SK-N-SH (cell line): ENCODE measurements around the gene RADIL. TPM values are rescaled to one million over a fixed set of nuclear protein-coding genes. Genes with fewer than 3 reads are reported as not detected.

Source experiments
- CTCF ChIA-PET: fragments of 300-600, 350-600 bp; formaldehyde crosslinking; extraction: SDS; loops from one replicate; lab custom pipeline; 2021; lab: Yijun Ruan, JAX
- POLR2A ChIA-PET: fragments of 350-600 bp; sonication (Branson Sonifier 250); formaldehyde crosslinking; extraction: SDS; loops from one replicate; lab custom pipeline; 2020; ENCODE audit warnings: antibody characterized with exemption, inconsistent platforms; lab: Yijun Ruan, JAX
- DNase-seq: peaks from one replicate; pipeline ENCODE4 v3.0.0; 2012
- H2AFZ ChIP-seq: fragments of 200-600 bp; sonication (generic); 2 replicates; pipeline ENCODE4 v1.8.1; 2016; ENCODE audit warnings: antibody characterized with exemption, mild to moderate bottlenecking, low read depth
- H3F3A ChIP-seq: fragments of 200-600 bp; sonication (generic); replicated peaks from 2 replicates; pipeline ENCODE3; 2016; ENCODE audit warnings: antibody characterized with exemption, mild to moderate bottlenecking; ENCODE audit not compliant: insufficient read depth
- H3K27ac ChIP-seq, 2 experiments: fragments of 200-500 bp in 1 of 2; fragments of 200-600 bp in 1 of 2; sonication (Bioruptor generic) in 1 of 2; sonication (generic), shearing (Covaris generic) in 1 of 2; 2 replicates each; pipeline versions ENCODE4 v1.5.1 to v1.6.1; 2014 to 2016; ENCODE audit warnings: low read depth in 2 of 2, inconsistent platforms in 1 of 2, low read length in 1 of 2, mild to moderate bottlenecking in 1 of 2, mixed read lengths in 1 of 2
- H3K27me3 ChIP-seq: fragments of 200-600 bp; sonication (generic), shearing (Covaris generic); 2 replicates; pipeline ENCODE4 v1.6.1; 2016; ENCODE audit warnings: mixed run types; ENCODE audit not compliant: insufficient read depth
- H3K36me3 ChIP-seq, 2 experiments: fragments of 200-500 bp in 1 of 2; fragments of 200-600 bp in 1 of 2; sonication (Bioruptor generic) in 1 of 2; sonication (generic) in 1 of 2; replicated peaks in 1 of 2; 2 replicates each; pipeline versions ENCODE3 to v1.5.1; 2014 to 2016; ENCODE audit warnings: low read length in 1 of 2, mild to moderate bottlenecking in 1 of 2; ENCODE audit not compliant: insufficient read depth in 2 of 2, control insufficient read depth in 1 of 2
- H3K4me1 ChIP-seq, 2 experiments: fragments of 200-500 bp in 1 of 2; fragments of 200-600 bp in 1 of 2; sonication (Bioruptor generic) in 1 of 2; sonication (generic), shearing (Covaris generic) in 1 of 2; 2 replicates each; pipeline versions ENCODE4 v1.5.1 to v1.6.1; 2014 to 2016; ENCODE audit warnings: low read depth in 1 of 2, low read length in 1 of 2, mixed run types in 1 of 2; ENCODE audit not compliant: insufficient read depth in 2 of 2, control insufficient read depth in 1 of 2
- H3K4me2 ChIP-seq: fragments of 200-600 bp; sonication (generic), shearing (Covaris generic); 2 replicates; pipeline ENCODE4 v1.6.1; 2017; ENCODE audit warnings: mixed run types
- H3K4me3 ChIP-seq, 2 experiments: fragments of 200-500 bp in 1 of 2; fragments of 200-600 bp in 1 of 2; sonication (Bioruptor generic) in 1 of 2; sonication (generic), shearing (Covaris generic) in 1 of 2; 2 replicates each; pipeline versions ENCODE4 v1.5.1 to v1.8.1; 2014 to 2016; ENCODE audit warnings: low read depth in 2 of 2, inconsistent platforms in 1 of 2, low read length in 1 of 2, mild to moderate bottlenecking in 1 of 2, mixed read lengths in 1 of 2, moderate library complexity in 1 of 2
- H3K79me2 ChIP-seq: fragments of 200-600 bp; sonication (generic); 2 replicates; pipeline ENCODE4 v1.8.1; 2017; ENCODE audit warnings: mild to moderate bottlenecking; ENCODE audit not compliant: insufficient read depth
- H3K9ac ChIP-seq: fragments of 200-600 bp; sonication (generic); 2 replicates; pipeline ENCODE4 v1.6.1; 2017; ENCODE audit warnings: mixed run types
- H3K9me2 ChIP-seq: fragments of 200-600 bp; sonication (generic); 2 replicates; pipeline ENCODE4 v1.6.1; 2017; ENCODE audit warnings: mixed run types
- H3K9me3 ChIP-seq: fragments of 200-600 bp; sonication (generic); 2 replicates; pipeline ENCODE4 v1.6.1; 2017; ENCODE audit warnings: mixed run types, mild to moderate bottlenecking, moderate library complexity
- H4K20me1 ChIP-seq: fragments of 200-600 bp; sonication (generic); 2 replicates; pipeline ENCODE4 v1.6.1; 2017; ENCODE audit warnings: mild to moderate bottlenecking, mixed run types; ENCODE audit not compliant: insufficient read depth
- CHD2 ChIP-seq: fragments of 150-350 bp; IDR thresholded peaks from 2 replicates; pipeline ENCODE4 v1.6.1; 2018; ENCODE audit warnings: low read length; ENCODE audit not compliant: partially characterized antibody
- CTCF ChIP-seq: fragments of 200-600 bp; sonication (generic); IDR thresholded peaks from 2 replicates; pipeline ENCODE4 v1.6.1; 2017; ENCODE audit warnings: antibody characterized with exemption, mild to moderate bottlenecking, moderate library complexity
- ELF1 ChIP-seq: IDR thresholded peaks from 2 replicates; pipeline ENCODE4 v1.4.0; 2012
- EZH2phosphoT487 ChIP-seq: fragments of 200-600 bp; sonication (generic); IDR thresholded peaks from 2 replicates; pipeline ENCODE4 v1.6.1; 2017; ENCODE audit warnings: low read depth, mixed run types, mild to moderate bottlenecking, antibody characterized with exemption, moderate library complexity, borderline replicate concordance
- FOXJ3 ChIP-seq: sonication (generic); formaldehyde crosslinking; IDR thresholded peaks from 2 replicates; pipeline ENCODE4 v1.5.1; 2020; ENCODE audit warnings: mild to moderate bottlenecking, missing genetic modification reagents
- GABPA ChIP-seq: IDR thresholded peaks from 2 replicates; pipeline ENCODE4 v1.4.0; 2012; ENCODE audit warnings: low read depth, mild to moderate bottlenecking
- GATA2 ChIP-seq: sonication (generic); formaldehyde crosslinking; IDR thresholded peaks from 2 replicates; pipeline ENCODE4 v1.5.0; 2020; ENCODE audit warnings: mild to moderate bottlenecking, missing genetic modification reagents
- MEF2A ChIP-seq: IDR thresholded peaks from 2 replicates; pipeline ENCODE4 v1.4.0; 2012; ENCODE audit warnings: low read depth, borderline replicate concordance
- NFIC ChIP-seq: IDR thresholded peaks from 2 replicates; pipeline ENCODE4 v1.4.0; 2012; ENCODE audit warnings: borderline replicate concordance
- NRF1 ChIP-seq: IDR thresholded peaks from 2 replicates; pipeline ENCODE4 v1.6.1; 2012; ENCODE audit warnings: low read depth, mild to moderate bottlenecking, low read length
- PBX3 ChIP-seq: IDR thresholded peaks from 2 replicates; pipeline ENCODE4; 2012
- POLR2AphosphoS5 ChIP-seq: IDR thresholded peaks from 2 replicates; pipeline ENCODE4 v1.6.1; 2012; ENCODE audit warnings: low read depth, low read length
- RAD21 ChIP-seq: IDR thresholded peaks from 2 replicates; pipeline ENCODE4 v1.6.1; 2012; ENCODE audit warnings: mild to moderate bottlenecking, low read length
- SMC3 ChIP-seq: IDR thresholded peaks from 2 replicates; pipeline ENCODE4 v1.6.1; 2012; ENCODE audit warnings: low read depth, low read length, improper control_type of control experiment
- TAF1 ChIP-seq: IDR thresholded peaks from 2 replicates; pipeline ENCODE4 v1.6.1; 2012; ENCODE audit warnings: low read depth, mild to moderate bottlenecking, low read length, moderate library complexity, borderline replicate concordance
- TEAD4 ChIP-seq: IDR thresholded peaks from 2 replicates; pipeline ENCODE4 v1.4.0; 2012; ENCODE audit warnings: mild to moderate bottlenecking, borderline replicate concordance; ENCODE audit not compliant: insufficient read depth
- USF1 ChIP-seq: IDR thresholded peaks from 2 replicates; pipeline ENCODE4 v1.4.0; 2012; ENCODE audit warnings: low read depth, borderline replicate concordance
- USF2 ChIP-seq: fragments of 150-350 bp; IDR thresholded peaks from 2 replicates; pipeline ENCODE4 v1.6.1; 2017; ENCODE audit warnings: antibody characterized with exemption, low read length, low read depth, borderline replicate concordance
- WGBS: methylation state at CpG from one replicate; pipeline ENCODE4 v1.1.6; 2017; ENCODE audit warnings: low lambda C conversion rate; 5-methylcytosine and 5-hydroxymethylcytosine counted together
- polyA plus RNA-seq, 3 experiments: library from polyadenylated mRNA; depleted of rRNA; stranded (reverse); fragments of >200 nt; gene quantifications; 2 replicates each; pipeline ENCODE4 v1.2.3, GENCODE V29; 2012

Gene RADIL
- polyA plus RNA-seq, 1 of the 3 experiments (the other 2 are of a cell fraction): 4.3 TPM

GRCh38 chr7:4754433-4755010 is 129.0 kb downstream of the RADIL start:
- no peaks in the 10 kb centered on the region; a peak in 1 of 4 replicates for H3K4me1 ChIP-seq
- DNase-seq: no peak
- peaks cover 31 to 35% of the 10 kb centered on the region in 2 experiments for H3K36me3 ChIP-seq
- peaks cover 30% of the 10 kb centered on the region; the same call in 1 of the 2 replicates for H3K79me2 ChIP-seq
- H3K4me2 ChIP-seq: no peak overlapping the region
- H3K4me3 ChIP-seq: no peak overlapping the region
- no peaks in the 10 kb centered on the region for H3K9me3 ChIP-seq
- POLR2A ChIA-PET: no interaction called here
- H3K9ac ChIP-seq: no peak overlapping the region
- H3F3A ChIP-seq: no peaks in the 10 kb centered on the region
- CTCF ChIA-PET: interaction anchor here (0.5 to 3.1 kb wide), 26 partner anchors 10 to 338 kb away, joined by 3 to 19 read pairs (median 4); partner anchors contain the start of gene AP5Z1
- no peak overlapping the region for H3K27ac ChIP-seq
- H3K27me3 ChIP-seq: no peaks in the 10 kb centered on the region
- no peaks in the 10 kb centered on the region for H3K9me2 ChIP-seq
- WGBS: 97% methylated on average over 29 of the region's 36 CpGs
- TF ChIP-seq POLR2AphosphoS5 (no peak), MEF2A (no peak), USF2 (no peak), CHD2 (no peak), TAF1 (no peak), SMC3 (no peak), NFIC (no peak), GABPA (no peak), ELF1 (no peak), EZH2phosphoT487 (no peak), PBX3 (no peak), NRF1 (no peak), USF1 (no peak)
- H4K20me1 ChIP-seq: peaks cover 19% of the 10 kb centered on the region
- H2AFZ ChIP-seq: no peak overlapping the region

- H3K27ac ChIP-seq: no peak overlapping the region
- H3K79me2 ChIP-seq: peaks cover 37% of the 10 kb centered on the region; the same call in 1 of the 2 replicates
- no peaks in the 10 kb centered on the region for H3K9me3 ChIP-seq
- H2AFZ ChIP-seq: no peak overlapping the region
- H3K9me2 ChIP-seq: no peaks in the 10 kb centered on the region
- ChIA-PET CTCF (interaction anchor here (0.5 to 3.1 kb wide), 27 partner anchors 8 to 242 kb away, joined by 3 to 19 read pairs (median 4); partner anchors contain the start of gene AP5Z1), POLR2A (no interaction called here)
- H3K4me1 ChIP-seq: no peaks in the 10 kb centered on the region; a peak in 1 of 4 replicates
- peak; percentile 95 for DNase-seq
- no peak overlapping the region for H3K9ac ChIP-seq
- H3K36me3 ChIP-seq: peaks cover 33 to 36% of the 10 kb centered on the region in 2 experiments
- peak overlapping the region in 1 of 2 experiments; percentile 42; a peak in 1 of 4 replicates for H3K4me3 ChIP-seq
- no peaks in the 10 kb centered on the region for H3K27me3 ChIP-seq
- WGBS: 72% methylated on average over 30 of the region's 31 CpGs
- H3F3A ChIP-seq: no peaks in the 10 kb centered on the region
- H4K20me1 ChIP-seq: peaks cover 19% of the 10 kb centered on the region
- no peak for TF ChIP-seq GATA2 (CRISPR knock-in tag)
- peak; percentile 94 for TF ChIP-seq SMC3
- TF ChIP-seq POLR2AphosphoS5: no peak
- peak; percentile 88 for TF ChIP-seq RAD21
- peak; percentile 20 for TF ChIP-seq CHD2
- TF ChIP-seq CTCF: peak; percentile 98
- no peak for TF ChIP-seq FOXJ3 (CRISPR knock-in tag)
- no peak for TF ChIP-seq TEAD4
- no peak overlapping the region for H3K4me2 ChIP-seq
Measured at GRCh38 chr7:4753598-4754432, 129.7 kb downstream of the RADIL start.
